Fibroblast of mammary gland (primary cell): ENCODE results near the gene CST3.
A peak's percentile ranks its signal among the peaks of the same experiment; 100 is the strongest.

Source experiments
- DNase-seq: peaks from one replicate; pipeline ENCODE4 v3.0.0-alpha.2; 2010; ENCODE audit warnings: low read depth
- H3K4me3 ChIP-seq: 2 replicates; pipeline ENCODE4 v1.5.1; 2011; ENCODE audit warnings: low read depth, mild to moderate bottlenecking, low read length, moderate library complexity; ENCODE audit not compliant: control insufficient read depth
- CTCF ChIP-seq: conservative IDR thresholded peaks from 2 replicates; pipeline ENCODE4 v1.5.1; 2011; ENCODE audit warnings: low read depth, low read length, inconsistent platforms; ENCODE audit not compliant: control insufficient read depth, insufficient read depth

CST3 gene

GRCh38 chr20:23601715-23602114 is 36.0 kb downstream of the CST3 start:
- no peak for TF ChIP-seq CTCF
- no peak overlapping the region for H3K4me3 ChIP-seq
- no peak for DNase-seq

GRCh38 chr20:23598481-23598880 is 39.3 kb downstream of the CST3 start:
- TF ChIP-seq CTCF = no peak
- H3K4me3 ChIP-seq = no peak overlapping the region
- no peak for DNase-seq

- peak; percentile 8 for DNase-seq
- H3K4me3 ChIP-seq = no peak overlapping the region
- TF ChIP-seq CTCF = no peak
These were observed 41.0 kb downstream of the CST3 start for GRCh38 chr20:23596579-23597250.

- H3K4me3 ChIP-seq = no peak overlapping the region
- DNase-seq = no peak
- TF ChIP-seq CTCF = no peak
These were observed 41.8 kb downstream of the CST3 start for GRCh38 chr20:23595941-23596340.

GRCh38 chr20:23588434-23589403 is 49.0 kb downstream of the CST3 start:
- DNase-seq = no peak
- TF ChIP-seq CTCF = no peak
- no peak overlapping the region for H3K4me3 ChIP-seq

GRCh38 chr20:23587631-23588030 is 50.1 kb downstream of the CST3 start:
- TF ChIP-seq CTCF = no peak
- DNase-seq = no peak
- no peak overlapping the region for H3K4me3 ChIP-seq
